DND-41 (cell line): ENCODE results near the gene BIRC6.
"Not testable (repeated sequence)": the region's sequence is repeated elsewhere in the genome, so short reads cannot be mapped to it uniquely, and the experiment has no call there.

ENCODE experiments used
- CTCF ChIP-seq: IDR thresholded peaks from 2 replicates; pipeline ENCODE4 v1.5.1; 2012; ENCODE audit warnings: borderline replicate concordance, low read length, moderate library complexity, mild to moderate bottlenecking; ENCODE audit not compliant: poor library complexity, severe bottlenecking; ENCODE audit errors: extremely low read depth
- EZH2 ChIP-seq: IDR thresholded peaks from 3 replicates; pipeline ENCODE4 v1.6.1; 2012; ENCODE audit warnings: borderline replicate concordance, low read depth, mild to moderate bottlenecking, moderate library complexity, low read length, inconsistent platforms; ENCODE audit not compliant: severe bottlenecking

DNA sequence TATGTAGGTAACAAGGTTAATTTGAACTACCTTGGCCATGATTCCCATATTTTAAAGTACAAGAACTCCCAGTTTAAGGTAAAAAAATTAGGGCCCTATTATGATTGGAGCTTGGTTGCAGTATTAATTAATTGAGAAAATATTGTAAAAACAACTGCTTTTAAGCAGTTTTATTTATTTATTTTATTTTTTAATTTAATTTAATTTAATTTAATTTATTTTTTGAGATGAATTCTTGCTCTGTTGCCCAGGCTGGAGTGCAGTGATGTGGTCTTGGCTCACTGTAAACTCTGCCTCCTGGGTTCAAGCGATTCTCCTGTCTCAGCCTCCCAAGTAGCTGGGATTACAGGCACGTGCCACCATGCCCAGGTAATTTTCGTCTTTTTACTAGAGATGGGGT is 8.9 kb downstream of the BIRC6 start:
- TF ChIP-seq CTCF, EZH2: not testable (repeated sequence)
